HepG2 (cell line): ENCODE measurements around the gene KCNA4.
"Not testable (repeated sequence)": the region's sequence is repeated elsewhere in the genome, so short reads cannot be mapped to it uniquely, and the experiment has no call there.

ENCODE experiments used
- CTCF ChIP-seq: sonication (generic); formaldehyde crosslinking; IDR thresholded peaks from 2 replicates; pipeline ENCODE4 v1.5.0; 2020; ENCODE audit warnings: mild to moderate bottlenecking, missing genetic modification reagents, moderate library complexity
- ELF4 ChIP-seq: sonication (generic); formaldehyde crosslinking; IDR thresholded peaks from 2 replicates; pipeline ENCODE4 v1.5.0; 2020; ENCODE audit warnings: missing genetic modification reagents, mild to moderate bottlenecking, moderate library complexity, borderline replicate concordance
- IKZF1 ChIP-seq: fragments of 450-650 bp; IDR thresholded peaks from 2 replicates; pipeline ENCODE4 v1.7.1; 2016
- NR2C2 ChIP-seq: sonication (generic); formaldehyde crosslinking; IDR thresholded peaks from 2 replicates; pipeline ENCODE4 v1.4.0; 2020; ENCODE audit warnings: missing genetic modification reagents, mild to moderate bottlenecking, moderate library complexity, borderline replicate concordance
- POLR2AphosphoS5 ChIP-seq: IDR thresholded peaks from 2 replicates; pipeline ENCODE4 v1.6.1; 2012; ENCODE audit warnings: low read depth, low read length
- RFX3 ChIP-seq: IDR thresholded peaks from 2 replicates; pipeline ENCODE4 v1.6.1; 2016; ENCODE audit warnings: missing biosample characterization, missing genetic modification reagents
- SOX6 ChIP-seq, 2 experiments: fragments of 450-650 bp in 1 of 2; sonication (generic) in 1 of 2; formaldehyde crosslinking in 1 of 2; IDR thresholded peaks; 2 replicates each; pipeline versions ENCODE4 v1.4.0 to v1.6.1; 2017 to 2020; ENCODE audit warnings: antibody characterized with exemption in 1 of 2, mild to moderate bottlenecking in 1 of 2, missing genetic modification reagents in 1 of 2

- TF ChIP-seq ELF4; POLR2AphosphoS5; IKZF1; CTCF (CRISPR knock-in tag); NR2C2 (CRISPR knock-in tag); RFX3; SOX6 (IDR thresholded peaks at IDR 0.05); SOX6 (CRISPR knock-in tag; IDR thresholded peaks at IDR 0.05): not testable (repeated sequence)
These were observed 17.9 kb upstream of the KCNA4 start for GRCh38 chr11:30034746-30035145.
